Astrocyte (in vitro differentiated cells and primary cell): ENCODE measurements around the gene PTPRE.

Source experiments
- EZH2 ChIP-seq: IDR thresholded peaks from 2 replicates; pipeline ENCODE4 v1.6.1; 2012; ENCODE audit warnings: mild to moderate bottlenecking, low read length, inconsistent platforms; ENCODE audit not compliant: insufficient read depth
- TF ChIP-seq, protein P1 (sequence below): IDR thresholded peaks from 2 replicates; pipeline ENCODE4 v1.5.1; 2011; ENCODE audit warnings: low read depth, mild to moderate bottlenecking, inconsistent platforms, low read length, moderate library complexity; ENCODE audit not compliant: insufficient read depth

DNA sequence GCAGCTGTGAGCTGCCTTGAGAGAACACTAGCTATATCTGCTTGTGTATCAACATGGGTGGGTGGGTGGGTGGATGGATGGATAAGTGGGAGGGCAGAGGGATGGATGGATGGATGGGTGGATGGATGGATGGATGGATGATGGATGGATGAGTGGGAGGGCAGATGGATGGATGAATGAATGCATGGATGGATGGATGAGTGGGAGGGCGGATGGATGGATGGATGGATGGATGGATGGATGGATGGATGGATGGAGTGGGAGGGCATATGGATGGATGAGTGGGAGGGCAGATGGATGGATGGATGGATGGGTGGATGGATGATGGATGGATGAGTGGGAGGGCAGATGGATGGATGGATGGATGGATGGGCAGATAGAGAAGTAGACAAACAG lies 143.2 kb downstream of the PTPRE start:
- TF ChIP-seq, protein P1, sequence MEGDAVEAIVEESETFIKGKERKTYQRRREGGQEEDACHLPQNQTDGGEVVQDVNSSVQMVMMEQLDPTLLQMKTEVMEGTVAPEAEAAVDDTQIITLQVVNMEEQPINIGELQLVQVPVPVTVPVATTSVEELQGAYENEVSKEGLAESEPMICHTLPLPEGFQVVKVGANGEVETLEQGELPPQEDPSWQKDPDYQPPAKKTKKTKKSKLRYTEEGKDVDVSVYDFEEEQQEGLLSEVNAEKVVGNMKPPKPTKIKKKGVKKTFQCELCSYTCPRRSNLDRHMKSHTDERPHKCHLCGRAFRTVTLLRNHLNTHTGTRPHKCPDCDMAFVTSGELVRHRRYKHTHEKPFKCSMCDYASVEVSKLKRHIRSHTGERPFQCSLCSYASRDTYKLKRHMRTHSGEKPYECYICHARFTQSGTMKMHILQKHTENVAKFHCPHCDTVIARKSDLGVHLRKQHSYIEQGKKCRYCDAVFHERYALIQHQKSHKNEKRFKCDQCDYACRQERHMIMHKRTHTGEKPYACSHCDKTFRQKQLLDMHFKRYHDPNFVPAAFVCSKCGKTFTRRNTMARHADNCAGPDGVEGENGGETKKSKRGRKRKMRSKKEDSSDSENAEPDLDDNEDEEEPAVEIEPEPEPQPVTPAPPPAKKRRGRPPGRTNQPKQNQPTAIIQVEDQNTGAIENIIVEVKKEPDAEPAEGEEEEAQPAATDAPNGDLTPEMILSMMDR = no peak
- TF ChIP-seq EZH2 = no peak
